WTC11 (cell line): Measurements from ENCODE around the gene CCDC69. TPM values are rescaled to one million over a fixed set of nuclear protein-coding genes. Genes with fewer than 3 reads are reported as not detected.

Experiments used
- ATAC-seq: fragments of 200-7000 bp; cut with Tn5 transposase; 2 replicates; pipeline ENCODE4 v1.10.0; 2021; ENCODE audit warnings: mild to moderate bottlenecking, moderate library complexity
- CTCF ChIA-PET: fragments of 300-600 bp; sonication (Branson Sonifier 250); formaldehyde crosslinking; loops from one replicate; lab custom pipeline; 2021; ENCODE audit warnings: antibody characterized with exemption; lab: Charles Lee
- POLR2A ChIA-PET: fragments of 350-600 bp; sonication (Branson Sonifier 250); formaldehyde crosslinking; loops from one replicate; lab custom pipeline; 2021; ENCODE audit warnings: antibody characterized with exemption; lab: Charles Lee
- DNase-seq: peaks from one replicate; pipeline ENCODE4 v3.0.0; 2021; ENCODE audit warnings: low spot score
- H3K27ac Mint-ChIP-seq: 2 replicates; pipeline ENCODE4 v1.8.0; 2021; ENCODE audit warnings: mixed read lengths
- H3K27me3 Mint-ChIP-seq: 2 replicates; pipeline ENCODE4 v1.8.0; 2021; ENCODE audit warnings: low read depth, mild to moderate bottlenecking, moderate library complexity, mixed read lengths
- H3K36me3 Mint-ChIP-seq: 2 replicates; pipeline ENCODE4 v1.8.0; 2021; ENCODE audit warnings: mixed read lengths
- H3K4me1 Mint-ChIP-seq: 2 replicates; pipeline ENCODE4 v1.8.0; 2022; ENCODE audit warnings: mixed read lengths
- H3K4me3 Mint-ChIP-seq: 2 replicates; pipeline ENCODE4 v1.8.0; 2021; ENCODE audit warnings: mild to moderate bottlenecking, moderate library complexity, mixed read lengths
- H3K9me3 Mint-ChIP-seq: 2 replicates; pipeline ENCODE4 v1.8.0; 2021; ENCODE audit warnings: mixed read lengths
- ERG ChIP-seq: fragments of 250-450 bp; sonication (Bioruptor Pico); IDR thresholded peaks from 2 replicates; pipeline ENCODE4 v1.8.0; 2021; ENCODE audit warnings: mild to moderate bottlenecking
- FOXP4 ChIP-seq: sonication (generic); formaldehyde crosslinking; IDR thresholded peaks from 2 replicates; pipeline ENCODE4 v1.8.0; 2022; ENCODE audit warnings: mild to moderate bottlenecking, missing genetic modification reagents
- IRF1 ChIP-seq: sonication (generic); formaldehyde crosslinking; IDR thresholded peaks from 2 replicates; pipeline ENCODE4 v1.8.0; 2023; ENCODE audit warnings: missing genetic modification reagents
- MYBL2 ChIP-seq: sonication (generic); formaldehyde crosslinking; IDR thresholded peaks from 2 replicates; pipeline ENCODE4 v1.8.1; 2023; ENCODE audit warnings: mild to moderate bottlenecking, moderate library complexity, missing genetic modification reagents
- NFYB ChIP-seq: sonication (generic); formaldehyde crosslinking; conservative IDR thresholded peaks from 2 replicates; pipeline ENCODE4 v1.8.0; 2022; ENCODE audit warnings: low read depth, missing genetic modification reagents
- PREB ChIP-seq: sonication (generic); formaldehyde crosslinking; IDR thresholded peaks from 2 replicates; pipeline ENCODE4 v1.8.1; 2022; ENCODE audit warnings: mild to moderate bottlenecking, missing genetic modification reagents, moderate library complexity, borderline replicate concordance
- PRRX2 ChIP-seq: fragments of 250-450 bp; sonication (Bioruptor Pico); IDR thresholded peaks from 2 replicates; pipeline ENCODE4 v1.8.0; 2021; ENCODE audit warnings: mild to moderate bottlenecking
- USF1 ChIP-seq: sonication (generic); formaldehyde crosslinking; IDR thresholded peaks from 2 replicates; pipeline ENCODE4 v1.8.0; 2022; ENCODE audit warnings: mild to moderate bottlenecking, missing genetic modification reagents
- ZNF121 ChIP-seq: sonication (generic); formaldehyde crosslinking; IDR thresholded peaks from 2 replicates; pipeline ENCODE4 v1.8.0; 2023; ENCODE audit warnings: missing genetic modification reagents
- total RNA-seq: library from RNA; stranded (reverse); gene quantifications from 3 replicates; pipeline ENCODE4 v1.2.3, GENCODE V29; 2021
- TF ChIP-seq, protein P1 (sequence below): sonication (generic); formaldehyde crosslinking; conservative IDR thresholded peaks from 2 replicates; pipeline ENCODE4 v1.8.1; 2023; ENCODE audit warnings: mild to moderate bottlenecking, low read depth, missing genetic modification reagents, moderate library complexity
- TF ChIP-seq, protein P2 (sequence below): sonication (generic); formaldehyde crosslinking; IDR thresholded peaks from 2 replicates; pipeline ENCODE4 v1.8.1; 2022; ENCODE audit warnings: missing genetic modification reagents, borderline replicate concordance
- TF ChIP-seq, protein P3 (sequence below): fragments of 200-600 bp; IDR thresholded peaks from 2 replicates; pipeline ENCODE4 v1.8.0; 2022; ENCODE audit warnings: antibody characterized with exemption

CCDC69 gene
- total RNA-seq, 1 experiment from 2014 or later = 12.4 TPM

DNA sequence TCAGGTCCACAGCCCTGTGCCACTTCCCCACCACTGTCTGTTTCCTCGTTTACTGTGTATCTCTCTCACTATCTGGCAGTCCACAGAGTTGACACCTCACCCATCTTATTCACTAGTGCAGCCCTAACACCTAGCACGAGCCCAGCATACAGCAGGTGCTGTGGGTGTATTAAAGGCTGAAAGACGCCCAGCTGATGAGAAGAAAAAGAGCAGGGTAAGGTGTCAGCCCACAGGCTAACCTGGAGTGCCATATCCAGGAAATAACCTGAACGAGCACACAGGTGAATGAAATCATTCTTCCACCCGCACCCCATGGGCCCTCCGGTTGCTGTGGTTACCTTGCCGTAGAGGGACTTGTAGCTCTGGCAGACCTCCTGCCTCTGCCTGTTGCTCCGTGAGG is 84.9 kb downstream of the CCDC69 start:
- POLR2A ChIA-PET = no interaction called here
- H3K9me3 Mint-ChIP-seq = no peaks in the 10 kb centered on the region
- TF ChIP-seq FOXP4 (CRISPR knock-in tag) (no peak), ZNF121 (no peak), IRF1 (CRISPR knock-in tag) (no peak), MYBL2 (CRISPR knock-in tag) (no peak), NFYB (CRISPR knock-in tag) (no peak)
- TF ChIP-seq, protein P1, sequence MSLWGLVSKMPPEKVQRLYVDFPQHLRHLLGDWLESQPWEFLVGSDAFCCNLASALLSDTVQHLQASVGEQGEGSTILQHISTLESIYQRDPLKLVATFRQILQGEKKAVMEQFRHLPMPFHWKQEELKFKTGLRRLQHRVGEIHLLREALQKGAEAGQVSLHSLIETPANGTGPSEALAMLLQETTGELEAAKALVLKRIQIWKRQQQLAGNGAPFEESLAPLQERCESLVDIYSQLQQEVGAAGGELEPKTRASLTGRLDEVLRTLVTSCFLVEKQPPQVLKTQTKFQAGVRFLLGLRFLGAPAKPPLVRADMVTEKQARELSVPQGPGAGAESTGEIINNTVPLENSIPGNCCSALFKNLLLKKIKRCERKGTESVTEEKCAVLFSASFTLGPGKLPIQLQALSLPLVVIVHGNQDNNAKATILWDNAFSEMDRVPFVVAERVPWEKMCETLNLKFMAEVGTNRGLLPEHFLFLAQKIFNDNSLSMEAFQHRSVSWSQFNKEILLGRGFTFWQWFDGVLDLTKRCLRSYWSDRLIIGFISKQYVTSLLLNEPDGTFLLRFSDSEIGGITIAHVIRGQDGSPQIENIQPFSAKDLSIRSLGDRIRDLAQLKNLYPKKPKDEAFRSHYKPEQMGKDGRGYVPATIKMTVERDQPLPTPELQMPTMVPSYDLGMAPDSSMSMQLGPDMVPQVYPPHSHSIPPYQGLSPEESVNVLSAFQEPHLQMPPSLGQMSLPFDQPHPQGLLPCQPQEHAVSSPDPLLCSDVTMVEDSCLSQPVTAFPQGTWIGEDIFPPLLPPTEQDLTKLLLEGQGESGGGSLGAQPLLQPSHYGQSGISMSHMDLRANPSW (CRISPR knock-in tag) = no peak
- TF ChIP-seq, all 79 proteins: peak for 0
- H3K27ac Mint-ChIP-seq = no peak overlapping the region
- CTCF ChIA-PET = interaction anchor here (1.0 to 1.3 kb wide), 2 partner anchors 13 to 91 kb away, joined by 3 read pairs; no protein-coding TSS in a partner anchor
- peaks cover 18% of the 10 kb centered on the region for H3K4me1 Mint-ChIP-seq
- H3K36me3 Mint-ChIP-seq = peaks cover 26% of the 10 kb centered on the region
- H3K27me3 Mint-ChIP-seq = no peaks in the 10 kb centered on the region
- no peak overlapping the region for H3K4me3 Mint-ChIP-seq
- no peak for ATAC-seq
- DNase-seq = no peak

DNA sequence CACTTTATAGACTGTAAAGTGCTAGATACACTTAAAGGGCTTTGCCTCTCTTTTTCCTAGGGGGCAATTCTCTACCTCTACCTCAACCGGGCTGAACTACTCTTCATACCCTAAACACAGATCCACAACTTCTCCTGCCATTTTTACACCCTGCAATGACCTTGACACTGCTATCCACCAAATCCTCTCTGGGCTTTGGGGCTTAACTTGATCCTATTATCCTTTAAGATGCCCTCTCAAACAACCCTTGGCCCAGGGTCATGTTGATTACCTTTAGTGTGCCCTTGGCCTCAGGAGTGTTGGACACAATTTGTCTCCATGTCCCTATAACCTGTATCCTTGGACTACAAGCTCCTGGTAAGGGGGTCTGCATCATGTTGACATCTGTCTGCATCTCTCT is 85.8 kb downstream of the CCDC69 start:
- peaks cover 31% of the 10 kb centered on the region for H3K36me3 Mint-ChIP-seq
- POLR2A ChIA-PET = no interaction called here

More for the DNA sequence above, 85.8 kb downstream of the CCDC69 start:
- no peak for ATAC-seq
- H3K27me3 Mint-ChIP-seq = no peaks in the 10 kb centered on the region
- CTCF ChIA-PET = interaction anchor here (0.8 kb wide), 1 partner anchor 12 kb away, joined by 5 read pairs; no protein-coding TSS in a partner anchor
- no peaks in the 10 kb centered on the region for H3K9me3 Mint-ChIP-seq
- DNase-seq = no peak
- H3K27ac Mint-ChIP-seq = no peak overlapping the region
- H3K4me3 Mint-ChIP-seq = no peak overlapping the region
- H3K4me1 Mint-ChIP-seq = peaks cover 18% of the 10 kb centered on the region
- TF ChIP-seq, protein P2, sequence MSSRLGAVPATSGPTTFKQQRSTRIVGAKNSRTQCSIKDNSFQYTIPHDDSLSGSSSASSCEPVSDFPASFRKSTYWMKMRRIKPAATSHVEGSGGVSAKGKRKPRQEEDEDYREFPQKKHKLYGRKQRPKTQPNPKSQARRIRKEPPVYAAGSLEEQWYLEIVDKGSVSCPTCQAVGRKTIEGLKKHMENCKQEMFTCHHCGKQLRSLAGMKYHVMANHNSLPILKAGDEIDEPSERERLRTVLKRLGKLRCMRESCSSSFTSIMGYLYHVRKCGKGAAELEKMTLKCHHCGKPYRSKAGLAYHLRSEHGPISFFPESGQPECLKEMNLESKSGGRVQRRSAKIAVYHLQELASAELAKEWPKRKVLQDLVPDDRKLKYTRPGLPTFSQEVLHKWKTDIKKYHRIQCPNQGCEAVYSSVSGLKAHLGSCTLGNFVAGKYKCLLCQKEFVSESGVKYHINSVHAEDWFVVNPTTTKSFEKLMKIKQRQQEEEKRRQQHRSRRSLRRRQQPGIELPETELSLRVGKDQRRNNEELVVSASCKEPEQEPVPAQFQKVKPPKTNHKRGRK = no peak
- TF ChIP-seq PRRX2 (CRISPR knock-in tag) (no peak), USF1 (CRISPR knock-in tag) (no peak), PREB (CRISPR knock-in tag) (no peak), ERG (no peak)
- TF ChIP-seq, protein P3, sequence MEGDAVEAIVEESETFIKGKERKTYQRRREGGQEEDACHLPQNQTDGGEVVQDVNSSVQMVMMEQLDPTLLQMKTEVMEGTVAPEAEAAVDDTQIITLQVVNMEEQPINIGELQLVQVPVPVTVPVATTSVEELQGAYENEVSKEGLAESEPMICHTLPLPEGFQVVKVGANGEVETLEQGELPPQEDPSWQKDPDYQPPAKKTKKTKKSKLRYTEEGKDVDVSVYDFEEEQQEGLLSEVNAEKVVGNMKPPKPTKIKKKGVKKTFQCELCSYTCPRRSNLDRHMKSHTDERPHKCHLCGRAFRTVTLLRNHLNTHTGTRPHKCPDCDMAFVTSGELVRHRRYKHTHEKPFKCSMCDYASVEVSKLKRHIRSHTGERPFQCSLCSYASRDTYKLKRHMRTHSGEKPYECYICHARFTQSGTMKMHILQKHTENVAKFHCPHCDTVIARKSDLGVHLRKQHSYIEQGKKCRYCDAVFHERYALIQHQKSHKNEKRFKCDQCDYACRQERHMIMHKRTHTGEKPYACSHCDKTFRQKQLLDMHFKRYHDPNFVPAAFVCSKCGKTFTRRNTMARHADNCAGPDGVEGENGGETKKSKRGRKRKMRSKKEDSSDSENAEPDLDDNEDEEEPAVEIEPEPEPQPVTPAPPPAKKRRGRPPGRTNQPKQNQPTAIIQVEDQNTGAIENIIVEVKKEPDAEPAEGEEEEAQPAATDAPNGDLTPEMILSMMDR = no peak
